PC-9 (cell line): Measurements from ENCODE around the gene CGB5.

Source experiments
- EZH2 ChIP-seq: fragments of 200-600 bp; sonication (generic); IDR thresholded peaks from 2 replicates; pipeline ENCODE4 v1.8.0; 2017; ENCODE audit warnings: antibody characterized with exemption, low read depth
- TF ChIP-seq, protein P1 (sequence below): fragments of 200-600 bp; sonication (generic); conservative IDR thresholded peaks from 2 replicates; pipeline ENCODE4 v1.6.1; 2017; ENCODE audit warnings: mixed run types, antibody characterized with exemption, mild to moderate bottlenecking, moderate library complexity

GRCh38 chr19:49071860-49072547 lies 28.4 kb downstream of the CGB5 start:
- TF ChIP-seq, protein P1, sequence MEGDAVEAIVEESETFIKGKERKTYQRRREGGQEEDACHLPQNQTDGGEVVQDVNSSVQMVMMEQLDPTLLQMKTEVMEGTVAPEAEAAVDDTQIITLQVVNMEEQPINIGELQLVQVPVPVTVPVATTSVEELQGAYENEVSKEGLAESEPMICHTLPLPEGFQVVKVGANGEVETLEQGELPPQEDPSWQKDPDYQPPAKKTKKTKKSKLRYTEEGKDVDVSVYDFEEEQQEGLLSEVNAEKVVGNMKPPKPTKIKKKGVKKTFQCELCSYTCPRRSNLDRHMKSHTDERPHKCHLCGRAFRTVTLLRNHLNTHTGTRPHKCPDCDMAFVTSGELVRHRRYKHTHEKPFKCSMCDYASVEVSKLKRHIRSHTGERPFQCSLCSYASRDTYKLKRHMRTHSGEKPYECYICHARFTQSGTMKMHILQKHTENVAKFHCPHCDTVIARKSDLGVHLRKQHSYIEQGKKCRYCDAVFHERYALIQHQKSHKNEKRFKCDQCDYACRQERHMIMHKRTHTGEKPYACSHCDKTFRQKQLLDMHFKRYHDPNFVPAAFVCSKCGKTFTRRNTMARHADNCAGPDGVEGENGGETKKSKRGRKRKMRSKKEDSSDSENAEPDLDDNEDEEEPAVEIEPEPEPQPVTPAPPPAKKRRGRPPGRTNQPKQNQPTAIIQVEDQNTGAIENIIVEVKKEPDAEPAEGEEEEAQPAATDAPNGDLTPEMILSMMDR = no peak
- TF ChIP-seq EZH2 = no peak
